GM18499 (cell line): ENCODE measurements around the gene FBXO31.
"Not testable (repeated sequence)": the region's sequence is repeated elsewhere in the genome, so short reads cannot be mapped to it uniquely, and the experiment has no call there.

ENCODE experiments used
- ATAC-seq: cut with Tn5 transposase; IDR thresholded peaks from one replicate; pipeline ENCODE4 v1.9.1; 2021; ENCODE audit warnings: moderate number of reproducible peaks; ENCODE audit not compliant: insufficient read depth, unreplicated experiment

FBXO31 gene

GRCh38 chr16:87345726-87346424 lies 37.7 kb downstream of the FBXO31 start:
- no peak for ATAC-seq

DNA sequence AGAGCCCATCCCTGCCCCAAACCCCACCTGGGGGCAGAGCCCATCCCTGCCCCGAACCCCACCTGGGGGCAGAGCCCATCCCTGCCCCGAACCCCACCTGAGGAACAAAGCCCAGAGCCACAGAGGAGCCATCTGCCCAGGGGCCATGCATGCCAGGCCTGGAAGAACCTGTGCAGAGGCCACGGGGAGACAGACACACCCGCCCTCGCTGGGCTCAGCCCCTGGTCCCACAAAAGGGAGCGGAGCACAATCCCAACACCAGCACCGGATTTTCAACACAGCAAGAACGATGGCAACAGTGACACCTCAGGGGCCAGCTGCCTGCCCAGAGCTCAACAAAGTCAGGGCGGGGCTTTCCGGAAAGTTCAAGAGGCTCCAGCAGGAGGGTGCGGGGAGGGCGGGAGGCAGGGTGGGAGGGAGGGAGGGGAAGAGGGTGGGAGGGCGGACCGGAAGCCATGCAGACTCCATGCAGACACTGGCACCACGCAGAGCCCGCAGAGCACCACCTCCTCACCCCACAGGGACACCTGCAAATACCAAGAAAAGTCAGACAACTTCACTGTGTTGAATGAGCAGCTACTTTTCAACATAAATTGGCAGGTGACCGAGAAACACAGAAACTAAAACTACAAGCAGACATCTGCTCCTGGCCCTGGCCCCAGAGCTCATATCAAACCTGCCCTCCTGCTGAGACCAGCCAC lies 38.5 kb downstream of the FBXO31 start:
- no peak for ATAC-seq

DNA sequence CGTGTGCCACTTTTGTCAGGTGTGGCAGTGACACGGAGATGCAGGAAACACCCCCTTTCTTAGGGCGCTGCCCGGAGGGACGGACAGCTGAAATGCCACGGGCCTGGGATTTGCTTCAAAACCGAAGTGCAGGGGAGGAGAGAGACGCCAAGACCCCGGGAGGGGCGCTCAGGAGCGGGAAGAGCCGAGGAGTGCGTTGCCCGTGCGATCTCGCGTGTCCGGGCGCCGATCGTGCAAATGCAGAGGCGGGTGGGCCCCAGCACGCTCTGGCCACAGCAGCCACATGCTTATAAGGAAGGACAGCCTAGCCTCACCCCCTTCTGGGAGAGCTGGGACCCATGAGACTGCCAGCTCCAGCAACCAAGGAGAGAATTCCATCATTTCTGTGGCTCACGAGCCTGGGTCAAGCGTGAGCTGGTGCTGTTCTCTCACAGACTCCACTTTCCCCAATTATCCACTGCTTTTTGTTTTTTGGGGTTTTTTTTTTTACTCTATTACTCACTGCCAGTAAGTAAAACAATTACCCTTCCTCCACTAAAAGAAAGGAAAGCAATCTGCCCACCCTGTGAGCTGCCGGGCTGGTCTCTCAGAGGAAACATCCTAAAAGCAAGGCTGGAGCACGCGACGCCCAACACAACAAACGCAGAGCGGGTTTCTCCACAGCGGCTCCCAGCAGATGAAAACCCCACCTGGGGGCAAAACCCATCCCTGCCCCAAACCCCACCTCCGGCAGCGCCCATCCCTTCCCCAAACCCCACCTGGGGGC lies 39.2 kb downstream of the FBXO31 start:
- ATAC-seq = no peak

- ATAC-seq = no peak
Measured at GRCh38 chr16:87343753-87344050, 39.9 kb downstream of the FBXO31 start.

GRCh38 chr16:87342978-87343752 lies 40.4 kb downstream of the FBXO31 start:
- ATAC-seq = no peak

GRCh38 chr16:87342504-87342903 lies 41.1 kb downstream of the FBXO31 start:
- no peak for ATAC-seq

- ATAC-seq = no peak
Measured at GRCh38 chr16:87340198-87340597, 43.4 kb downstream of the FBXO31 start.

- not testable (repeated sequence) for ATAC-seq
Measured at GRCh38 chr16:87339724-87340105, 43.9 kb downstream of the FBXO31 start.

DNA sequence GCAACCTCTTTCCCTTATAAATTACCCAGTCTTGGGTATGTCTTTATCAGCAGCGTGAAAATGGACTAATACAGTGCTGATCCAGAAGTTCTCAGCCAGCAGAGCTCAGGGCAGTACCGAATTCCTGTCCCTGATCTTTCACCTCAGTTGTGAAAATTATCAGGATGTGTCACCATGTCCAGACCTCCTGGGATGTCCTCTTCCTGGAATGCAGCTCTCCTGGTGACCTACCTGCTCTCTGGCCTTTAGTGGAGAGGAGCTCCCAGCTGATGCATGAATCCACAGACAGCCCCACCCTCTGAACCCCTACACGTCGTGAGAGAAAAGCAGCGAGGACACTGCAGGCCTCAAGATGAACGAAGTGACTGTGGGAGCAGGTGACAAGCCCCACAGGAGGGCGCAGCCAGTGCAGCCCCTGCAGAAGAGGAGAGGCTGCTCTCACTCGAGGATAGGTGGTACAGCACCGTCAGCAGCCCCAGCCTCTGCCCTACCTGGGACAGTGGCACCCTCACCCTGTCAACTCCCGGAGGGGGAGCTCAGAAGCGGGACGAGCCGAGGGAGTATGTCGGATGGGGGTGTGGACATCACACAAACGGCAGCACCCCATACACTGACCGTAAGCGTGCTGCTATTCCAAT lies 44.4 kb downstream of the FBXO31 start:
- ATAC-seq = no peak

DNA sequence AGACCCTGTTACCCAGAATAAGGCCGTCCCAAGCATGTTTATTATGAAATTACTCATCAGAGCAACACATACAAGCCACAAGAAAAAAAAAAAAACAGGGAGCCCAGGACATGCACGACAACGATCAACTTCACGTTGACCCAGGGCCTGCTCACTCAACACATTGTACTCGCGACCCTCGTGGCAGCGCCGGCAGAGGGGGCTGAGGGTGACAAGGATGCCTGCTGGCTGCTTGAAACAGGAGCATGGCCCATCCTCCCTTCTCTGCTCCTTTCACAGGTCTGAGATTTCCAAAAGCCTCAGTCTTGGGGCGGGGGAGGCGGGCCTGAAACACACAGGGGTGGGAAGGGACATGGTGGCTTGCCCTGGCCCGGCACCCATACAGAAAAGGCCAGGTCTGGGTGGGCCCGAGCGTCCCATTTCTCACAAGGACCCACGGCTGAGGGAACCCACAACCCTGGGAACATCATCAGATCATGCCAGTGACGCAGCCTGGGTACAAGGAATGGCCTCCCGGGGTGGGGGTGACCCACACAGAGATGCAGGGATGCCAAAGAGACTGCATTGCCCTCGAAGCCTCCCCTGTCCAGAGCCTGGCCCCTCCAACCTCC lies 45.3 kb downstream of the FBXO31 start:
- ATAC-seq = no peak

- no peak for ATAC-seq
Measured at GRCh38 chr16:87337262-87337771, 46.3 kb downstream of the FBXO31 start.

- no peak for ATAC-seq
Measured at GRCh38 chr16:87336434-87337240, 46.9 kb downstream of the FBXO31 start.

- no peak for ATAC-seq
Measured at GRCh38 chr16:87335625-87336433, 47.7 kb downstream of the FBXO31 start.

DNA sequence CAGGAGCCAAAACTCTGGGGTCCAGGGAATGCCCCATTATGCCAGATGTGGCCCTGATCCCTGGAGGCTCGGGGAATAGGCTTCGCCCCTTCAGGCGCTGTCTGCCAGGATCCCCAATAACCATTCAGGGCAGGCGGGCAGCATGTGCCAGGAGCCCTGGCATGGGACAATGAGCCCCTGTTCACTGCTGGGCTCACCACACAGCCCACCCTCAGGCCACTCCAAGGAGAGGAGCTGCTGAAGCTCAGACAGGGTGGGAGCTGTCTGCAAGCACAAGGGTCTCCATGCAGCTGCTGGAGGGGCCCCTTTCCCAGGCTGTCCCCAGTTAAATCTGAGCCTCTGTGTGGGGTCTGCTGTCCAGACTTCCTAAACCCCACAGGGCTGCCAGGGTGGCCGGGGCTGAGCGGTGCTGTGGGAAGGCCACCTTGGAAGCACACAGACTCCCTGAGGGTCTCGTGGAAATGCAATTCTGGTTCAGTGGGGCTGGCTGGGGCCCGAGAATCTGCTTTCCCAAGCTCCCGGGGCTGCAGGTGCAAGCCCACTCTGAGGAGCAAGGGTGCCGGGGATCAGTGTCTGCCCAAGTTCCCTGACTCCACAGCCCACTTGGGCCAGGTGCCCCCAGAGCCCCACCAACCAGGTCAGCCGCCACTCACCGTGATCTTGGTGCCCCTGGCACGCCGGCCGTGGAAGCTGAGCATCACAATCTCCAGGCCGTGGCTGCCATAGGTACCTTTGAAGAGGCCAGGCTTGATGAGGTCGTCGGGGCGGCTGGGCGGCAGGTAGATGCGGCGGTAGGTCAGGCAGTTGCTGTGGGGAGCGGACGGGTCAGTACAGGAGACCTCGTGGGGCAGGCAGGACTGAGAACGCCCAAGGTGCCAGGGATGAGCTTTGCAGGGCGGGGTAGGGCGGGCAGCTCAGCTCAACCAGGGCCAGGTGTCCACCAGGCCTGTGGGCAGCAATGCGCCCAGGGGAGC lies 48.6 kb downstream of the FBXO31 start:
- ATAC-seq = no peak

- no peak for ATAC-seq
Measured at GRCh38 chr16:87333581-87334331, 49.8 kb downstream of the FBXO31 start.

DNA sequence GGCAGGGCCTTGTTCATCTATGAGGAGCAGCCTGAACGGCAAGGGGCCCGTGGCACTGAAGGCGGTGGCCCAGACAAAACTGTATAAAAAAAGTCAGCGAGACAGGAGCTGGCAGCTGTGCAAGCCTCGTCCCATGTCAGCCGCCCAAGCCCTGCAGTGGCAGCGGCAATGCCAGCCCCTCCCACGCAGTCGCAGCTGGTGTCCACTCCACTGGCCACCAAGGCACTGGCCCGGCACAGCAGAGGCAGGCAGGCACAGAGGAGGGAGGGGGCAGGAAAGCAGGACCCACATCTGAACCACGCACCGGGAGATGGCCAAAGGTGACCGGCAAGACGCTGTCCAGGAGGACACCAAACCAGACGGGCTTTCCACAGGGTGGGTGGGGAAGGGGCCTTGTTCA lies 50.5 kb downstream of the FBXO31 start:
- ATAC-seq = no peak
